ENCODE measurements around the gene ASB6.
A peak's percentile ranks its signal among the peaks of the same experiment; 100 is the strongest.

Gene ASB6

GRCh38 chr9:129641750-129642585 lies at the start of gene ASB6:
ASB6 (minus strand) TSS chr9:129642151; CDS start chr9:129641999, 152 bp downstream.
- peak; percentile 83 to 91 for DNase-seq

GRCh38 chr9:129688285-129689043 lies 46.5 kb upstream of the ASB6 start:
- DNase-seq, result no peak

- no peak for DNase-seq
Measured at GRCh38 chr9:129687391-129687790, 45.4 kb upstream of the ASB6 start.

GRCh38 chr9:129686736-129687135 lies 44.8 kb upstream of the ASB6 start:
- DNase-seq, result no peak

GRCh38 chr9:129685933-129686259 lies 43.9 kb upstream of the ASB6 start:
- no peak for DNase-seq

GRCh38 chr9:129685220-129685932 lies 43.4 kb upstream of the ASB6 start:
- DNase-seq, result no peak

- no peak for DNase-seq
Measured at GRCh38 chr9:129682381-129682780, 40.4 kb upstream of the ASB6 start.

GRCh38 chr9:129681924-129682323 lies 40.0 kb upstream of the ASB6 start:
- no peak for DNase-seq

- DNase-seq, result no peak
Measured at GRCh38 chr9:129679537-129679936, 37.6 kb upstream of the ASB6 start.

GRCh38 chr9:129678844-129679243 lies 36.9 kb upstream of the ASB6 start:
- DNase-seq, result no peak

- no peak for DNase-seq
Measured at GRCh38 chr9:129677456-129677855, 35.5 kb upstream of the ASB6 start.

- DNase-seq, result no peak
Measured at GRCh38 chr9:129676975-129677374, 35.0 kb upstream of the ASB6 start.

GRCh38 chr9:129676287-129676686 lies 34.3 kb upstream of the ASB6 start:
- DNase-seq, result no peak

GRCh38 chr9:129675620-129676019 lies 33.7 kb upstream of the ASB6 start:
- no peak for DNase-seq

GRCh38 chr9:129674229-129674628 lies 32.3 kb upstream of the ASB6 start:
- no peak for DNase-seq

- DNase-seq, result no peak
Measured at GRCh38 chr9:129673602-129674001, 31.7 kb upstream of the ASB6 start.

GRCh38 chr9:129672702-129673101 lies 30.8 kb upstream of the ASB6 start:
- no peak for DNase-seq

- no peak for DNase-seq
Measured at GRCh38 chr9:129671519-129671918, 29.6 kb upstream of the ASB6 start.

- no peak for DNase-seq
Measured at GRCh38 chr9:129671065-129671464, 29.1 kb upstream of the ASB6 start.

- no peak for DNase-seq
Measured at GRCh38 chr9:129669946-129670345, 28.0 kb upstream of the ASB6 start.

- DNase-seq, result no peak
Measured at GRCh38 chr9:129669141-129669718, 27.3 kb upstream of the ASB6 start.

- no peak for DNase-seq
Measured at GRCh38 chr9:129667850-129668249, 25.9 kb upstream of the ASB6 start.

GRCh38 chr9:129667378-129667777 lies 25.4 kb upstream of the ASB6 start:
- DNase-seq, result no peak

Measured in NCI-H1930 (cell line).